K562 (cell line): ENCODE measurements around the gene EXOC4.

Experiments
- MAFK ChIP-seq: IDR thresholded peaks from 2 replicates; pipeline ENCODE4 v1.6.1; 2011; ENCODE audit warnings: low read length, improper control_type of control experiment
- TF ChIP-seq, protein P1 (sequence below): sonication (generic); formaldehyde crosslinking; IDR thresholded peaks from 2 replicates; pipeline ENCODE4 v1.8.1; 2022; ENCODE audit warnings: missing genetic modification reagents
- TF ChIP-seq, protein P2 (sequence below), 3 experiments: IDR thresholded peaks in 2 of 3; conservative IDR thresholded peaks in 1 of 3; 2 replicates each; pipeline ENCODE4 v1.5.1; 2011 to 2012; ENCODE audit warnings: low read length in 3 of 3, mild to moderate bottlenecking in 3 of 3, control low read depth in 2 of 3, improper control_type of control experiment in 1 of 3, inconsistent platforms in 1 of 3, low read depth in 1 of 3, mixed read lengths in 1 of 3, moderate library complexity in 1 of 3; ENCODE audit not compliant: insufficient read depth in 2 of 3

DNA sequence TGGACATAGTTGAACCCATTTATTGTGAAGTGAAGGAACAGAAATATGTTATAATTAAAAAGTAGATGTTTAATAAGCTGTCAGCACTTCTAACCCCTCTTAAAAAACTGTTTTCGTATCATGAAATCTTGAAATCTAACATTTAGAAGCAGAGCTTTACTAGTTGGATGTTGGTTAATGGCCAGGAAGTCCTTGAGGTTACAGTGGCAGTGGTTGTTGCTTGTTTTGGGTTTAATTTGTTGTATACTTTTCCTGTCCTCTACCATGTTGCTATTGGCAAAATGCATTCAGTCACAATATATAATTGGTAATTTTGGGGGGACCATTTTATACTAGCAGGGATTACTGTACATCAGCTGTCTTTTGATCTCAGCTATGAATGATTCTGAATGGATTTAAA lies 60.7 kb downstream of the EXOC4 start:
- no peak for TF ChIP-seq MAFK
- TF ChIP-seq, protein P1, sequence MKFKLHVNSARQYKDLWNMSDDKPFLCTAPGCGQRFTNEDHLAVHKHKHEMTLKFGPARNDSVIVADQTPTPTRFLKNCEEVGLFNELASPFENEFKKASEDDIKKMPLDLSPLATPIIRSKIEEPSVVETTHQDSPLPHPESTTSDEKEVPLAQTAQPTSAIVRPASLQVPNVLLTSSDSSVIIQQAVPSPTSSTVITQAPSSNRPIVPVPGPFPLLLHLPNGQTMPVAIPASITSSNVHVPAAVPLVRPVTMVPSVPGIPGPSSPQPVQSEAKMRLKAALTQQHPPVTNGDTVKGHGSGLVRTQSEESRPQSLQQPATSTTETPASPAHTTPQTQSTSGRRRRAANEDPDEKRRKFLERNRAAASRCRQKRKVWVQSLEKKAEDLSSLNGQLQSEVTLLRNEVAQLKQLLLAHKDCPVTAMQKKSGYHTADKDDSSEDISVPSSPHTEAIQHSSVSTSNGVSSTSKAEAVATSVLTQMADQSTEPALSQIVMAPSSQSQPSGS (CRISPR knock-in tag) = no peak
- TF ChIP-seq, protein P2, sequence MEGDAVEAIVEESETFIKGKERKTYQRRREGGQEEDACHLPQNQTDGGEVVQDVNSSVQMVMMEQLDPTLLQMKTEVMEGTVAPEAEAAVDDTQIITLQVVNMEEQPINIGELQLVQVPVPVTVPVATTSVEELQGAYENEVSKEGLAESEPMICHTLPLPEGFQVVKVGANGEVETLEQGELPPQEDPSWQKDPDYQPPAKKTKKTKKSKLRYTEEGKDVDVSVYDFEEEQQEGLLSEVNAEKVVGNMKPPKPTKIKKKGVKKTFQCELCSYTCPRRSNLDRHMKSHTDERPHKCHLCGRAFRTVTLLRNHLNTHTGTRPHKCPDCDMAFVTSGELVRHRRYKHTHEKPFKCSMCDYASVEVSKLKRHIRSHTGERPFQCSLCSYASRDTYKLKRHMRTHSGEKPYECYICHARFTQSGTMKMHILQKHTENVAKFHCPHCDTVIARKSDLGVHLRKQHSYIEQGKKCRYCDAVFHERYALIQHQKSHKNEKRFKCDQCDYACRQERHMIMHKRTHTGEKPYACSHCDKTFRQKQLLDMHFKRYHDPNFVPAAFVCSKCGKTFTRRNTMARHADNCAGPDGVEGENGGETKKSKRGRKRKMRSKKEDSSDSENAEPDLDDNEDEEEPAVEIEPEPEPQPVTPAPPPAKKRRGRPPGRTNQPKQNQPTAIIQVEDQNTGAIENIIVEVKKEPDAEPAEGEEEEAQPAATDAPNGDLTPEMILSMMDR (IDR thresholded peaks at IDR 0.05 in 2 of 3, conservative IDR thresholded peaks at IDR 0.05 in 1 of 3; ENCODE audit: insufficient read depth in 2 of 3, low read depth in 1 of 3, low read length in 3 of 3) = no peak
